ENCODE measurements around the gene GRIK2. TPM values are rescaled to one million over a fixed set of nuclear protein-coding genes. Genes with fewer than 3 reads are reported as not detected.

Gene GRIK2
- polyA plus RNA-seq, 3 donors: 12.9 to 16.8 (median 14.2) TPM

DNA sequence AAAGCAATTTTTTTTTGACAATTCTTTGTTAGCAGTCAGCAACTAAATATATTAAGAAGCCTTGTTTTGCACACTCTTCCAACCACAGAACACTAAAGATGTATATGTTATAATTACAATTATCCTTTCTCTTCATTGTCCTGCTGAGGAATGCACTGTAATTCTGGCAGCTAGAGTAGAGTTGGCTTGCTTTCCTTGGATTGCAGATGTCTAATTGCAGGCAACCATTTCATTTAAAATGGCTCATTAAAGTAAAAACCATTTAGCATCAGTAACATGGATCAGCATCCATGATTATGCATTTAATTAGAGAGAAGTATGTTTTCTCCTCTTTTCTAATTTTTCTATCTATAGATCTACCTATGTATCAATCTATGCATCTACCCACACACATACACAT is 335.4 kb downstream of the GRIK2 start:
- no peak for DNase-seq (ENCODE audit: extremely low read depth in 1 of 11, low read depth in 9 of 11, low spot score in 4 of 11)

DNA sequence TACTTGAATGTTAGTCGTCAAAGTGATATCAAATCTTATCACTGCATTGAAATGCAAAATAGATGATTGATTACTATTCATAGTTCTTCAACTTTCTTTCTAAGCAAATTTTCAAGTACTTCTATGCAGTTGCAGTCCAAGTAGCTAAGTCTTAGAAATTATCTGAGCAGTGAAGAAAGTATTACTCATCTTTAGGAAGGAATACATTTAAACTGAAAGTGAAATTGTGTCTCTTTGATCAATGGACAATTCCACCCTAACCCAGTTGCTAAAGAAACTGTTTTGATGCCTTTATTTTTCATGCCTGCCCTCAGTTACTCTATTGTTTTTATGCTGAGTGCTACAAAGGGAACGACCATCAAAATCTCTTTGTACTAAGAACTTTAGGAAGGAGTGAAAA is 337.4 kb downstream of the GRIK2 start:
- DNase-seq (ENCODE audit: extremely low read depth in 1 of 11, low read depth in 9 of 11, low spot score in 4 of 11): no peak

DNA sequence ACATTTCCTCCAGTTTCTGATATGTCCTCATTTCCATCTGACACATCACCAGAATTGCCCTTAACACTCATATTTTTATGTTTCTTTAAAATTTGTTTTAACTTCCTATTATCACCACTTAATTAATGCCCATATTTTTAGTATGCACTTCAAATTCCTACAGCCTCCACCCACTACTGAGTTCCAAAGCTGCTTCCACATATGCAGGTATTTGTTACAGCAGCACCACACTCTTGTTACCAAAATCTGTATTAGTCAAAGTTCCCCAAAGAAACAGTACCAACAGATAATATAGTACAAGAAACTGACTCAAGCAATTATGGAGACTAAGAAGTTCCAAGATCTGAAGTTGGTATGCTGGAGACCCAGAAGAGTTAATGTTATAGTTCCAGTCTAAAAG is 340.4 kb downstream of the GRIK2 start:
- no peak for DNase-seq (ENCODE audit: extremely low read depth in 1 of 11, low read depth in 9 of 11, low spot score in 4 of 11)

DNA sequence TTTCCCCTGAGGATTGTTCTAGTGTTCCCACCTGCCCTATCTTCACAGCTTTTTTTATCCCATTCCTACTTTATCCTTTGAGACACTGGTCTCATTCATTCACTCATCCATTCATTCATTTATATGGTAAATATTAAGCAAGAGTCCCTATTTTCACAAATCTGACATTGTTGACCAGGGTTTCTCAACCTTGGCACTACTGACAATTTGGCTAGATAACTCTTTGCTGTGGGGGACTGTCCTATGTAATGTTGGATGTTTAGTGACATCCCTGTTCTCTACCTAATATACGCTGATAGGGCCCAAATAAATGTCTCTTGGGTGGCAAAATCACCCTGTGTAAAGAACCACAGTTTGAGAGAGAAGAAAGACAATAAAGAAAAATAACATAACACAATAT is 345.0 kb downstream of the GRIK2 start:
- no peak for DNase-seq (ENCODE audit: extremely low read depth in 1 of 11, low read depth in 9 of 11, low spot score in 4 of 11)

DNA sequence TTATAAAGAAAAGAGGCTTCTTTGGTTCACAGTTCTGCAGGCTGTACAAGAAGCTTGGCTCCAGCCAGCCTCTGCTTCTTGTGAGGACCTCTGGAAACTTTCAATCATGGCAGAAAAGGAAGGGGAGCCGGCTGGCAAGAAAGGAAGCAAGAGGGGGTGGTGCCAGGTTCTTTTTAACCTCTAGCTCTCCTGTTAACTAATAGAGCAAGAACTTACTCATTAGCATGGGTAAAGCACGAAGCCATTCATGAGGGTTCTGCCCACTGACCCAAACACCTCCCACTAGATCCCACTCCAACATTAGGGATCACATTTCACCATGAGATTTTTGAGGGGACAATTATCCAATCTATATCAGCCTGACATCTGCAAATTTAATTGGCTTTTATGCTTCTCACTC is 347.1 kb downstream of the GRIK2 start:
- DNase-seq (ENCODE audit: extremely low read depth in 1 of 11, low read depth in 9 of 11, low spot score in 4 of 11): no peak

DNA sequence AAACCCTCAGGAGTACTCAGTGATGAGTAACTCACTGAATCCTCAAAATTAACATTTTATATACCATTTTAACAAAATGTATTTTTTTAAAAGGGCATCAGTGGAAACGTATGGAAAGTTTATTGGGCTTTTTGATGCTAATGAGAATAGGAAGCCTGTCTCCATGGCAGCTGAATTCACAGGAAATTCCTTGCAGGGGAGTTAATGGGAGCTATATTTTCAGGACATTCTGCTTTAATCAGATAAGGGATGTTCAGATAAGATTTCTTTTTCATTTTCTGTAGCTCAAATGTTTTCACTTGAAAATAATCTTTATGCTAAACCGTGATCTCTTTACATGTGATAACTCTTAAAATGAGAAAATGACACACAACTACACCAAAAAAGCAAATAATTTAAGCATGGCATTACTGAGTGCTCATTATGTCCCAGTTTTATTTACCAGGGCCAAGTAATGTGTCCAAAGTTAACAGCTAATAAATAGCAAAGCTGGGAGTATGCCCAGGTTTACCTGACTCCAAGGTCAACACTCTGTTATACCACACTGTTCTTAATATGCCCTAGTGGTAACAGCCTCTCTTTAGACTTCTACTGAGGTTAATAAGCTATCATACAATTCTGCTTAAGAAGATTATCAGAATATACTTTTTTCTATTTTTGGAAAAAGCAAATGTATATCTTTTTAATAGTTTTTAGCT is 348.1 kb downstream of the GRIK2 start:
- no peak for DNase-seq (ENCODE audit: extremely low read depth in 1 of 11, low read depth in 9 of 11, low spot score in 4 of 11)

DNA sequence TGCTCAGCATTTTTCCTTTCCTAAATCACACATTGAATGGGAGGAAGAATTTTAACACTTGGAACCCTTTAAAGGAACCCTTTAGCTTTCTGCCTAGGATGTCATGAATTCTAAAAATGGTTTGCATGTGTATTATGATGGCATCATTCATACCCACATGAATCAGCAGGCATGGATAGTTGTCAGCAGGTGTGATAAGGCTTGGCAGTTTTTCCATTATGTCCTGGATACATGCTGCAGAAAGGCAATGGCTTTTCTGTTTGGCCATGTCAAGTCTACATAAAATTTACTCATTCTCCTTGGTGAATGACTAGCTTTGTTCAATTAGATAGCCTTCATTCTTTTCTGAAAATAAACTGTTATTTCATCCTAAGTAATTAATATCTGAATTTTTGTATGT is 353.7 kb downstream of the GRIK2 start:
- no peak for DNase-seq (ENCODE audit: extremely low read depth in 1 of 11, low read depth in 9 of 11, low spot score in 4 of 11)

DNA sequence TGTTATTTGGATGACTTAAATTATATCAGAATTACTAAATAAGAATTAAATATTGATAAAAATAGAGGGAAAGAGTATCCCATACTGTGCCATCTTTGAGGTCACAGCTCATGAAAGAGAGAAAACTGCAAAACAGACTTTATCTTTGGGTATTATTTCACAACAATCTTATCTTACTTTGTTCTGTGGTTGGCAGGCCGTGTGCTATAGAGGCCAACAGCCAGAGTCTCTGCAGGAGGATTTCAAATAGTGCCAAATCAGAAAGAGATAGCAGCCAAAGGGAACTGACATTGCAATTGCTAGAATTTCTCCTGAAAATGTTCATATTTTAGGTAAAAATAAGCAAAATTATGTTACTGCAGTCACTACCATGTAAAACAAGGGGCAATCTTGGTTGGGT is 354.2 kb downstream of the GRIK2 start:
- DNase-seq (ENCODE audit: extremely low read depth in 1 of 11, low read depth in 9 of 11, low spot score in 4 of 11): no peak

DNA sequence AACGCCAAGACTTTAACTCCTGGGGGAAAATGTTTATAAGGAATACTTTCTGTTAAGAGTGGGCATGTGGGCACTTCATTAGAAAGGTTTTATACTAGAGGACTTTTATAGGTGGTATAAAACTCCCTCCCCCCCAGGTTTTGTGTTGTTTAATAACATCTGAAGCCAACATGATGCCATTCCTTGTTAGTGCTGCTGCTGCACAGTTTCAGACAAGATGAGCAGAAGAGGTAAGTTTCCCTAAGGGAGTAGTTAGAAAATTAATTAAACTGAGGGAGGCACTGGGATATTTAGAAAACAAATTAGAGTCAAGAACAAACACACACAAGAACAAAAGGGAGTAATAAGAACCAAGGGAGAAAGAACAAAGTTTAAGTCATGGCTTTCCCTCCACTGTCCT is 362.4 kb downstream of the GRIK2 start:
- DNase-seq (ENCODE audit: extremely low read depth in 1 of 11, low read depth in 9 of 11, low spot score in 4 of 11): peak in 1 of 11 donors; percentile 15

DNA sequence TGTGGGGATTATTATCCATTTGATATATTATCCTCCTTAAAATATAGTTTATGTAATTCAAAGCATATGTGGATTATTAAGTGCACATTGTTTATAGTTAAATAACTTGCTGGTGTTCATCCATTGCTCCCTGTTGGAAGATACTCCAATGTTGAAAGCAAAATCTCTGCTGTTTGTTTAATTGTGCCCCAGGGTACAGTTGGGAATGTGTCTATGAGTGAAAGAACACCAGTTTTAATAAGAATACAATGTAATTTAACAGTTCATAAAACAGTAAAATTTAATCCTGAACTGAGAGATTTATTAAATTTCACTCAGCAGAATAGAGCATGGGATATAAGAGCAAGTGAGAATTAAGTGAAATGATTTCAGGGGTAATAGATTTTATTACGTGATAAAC is 364.9 kb downstream of the GRIK2 start:
- no peak for DNase-seq (ENCODE audit: extremely low read depth in 1 of 11, low read depth in 9 of 11, low spot score in 4 of 11)

DNA sequence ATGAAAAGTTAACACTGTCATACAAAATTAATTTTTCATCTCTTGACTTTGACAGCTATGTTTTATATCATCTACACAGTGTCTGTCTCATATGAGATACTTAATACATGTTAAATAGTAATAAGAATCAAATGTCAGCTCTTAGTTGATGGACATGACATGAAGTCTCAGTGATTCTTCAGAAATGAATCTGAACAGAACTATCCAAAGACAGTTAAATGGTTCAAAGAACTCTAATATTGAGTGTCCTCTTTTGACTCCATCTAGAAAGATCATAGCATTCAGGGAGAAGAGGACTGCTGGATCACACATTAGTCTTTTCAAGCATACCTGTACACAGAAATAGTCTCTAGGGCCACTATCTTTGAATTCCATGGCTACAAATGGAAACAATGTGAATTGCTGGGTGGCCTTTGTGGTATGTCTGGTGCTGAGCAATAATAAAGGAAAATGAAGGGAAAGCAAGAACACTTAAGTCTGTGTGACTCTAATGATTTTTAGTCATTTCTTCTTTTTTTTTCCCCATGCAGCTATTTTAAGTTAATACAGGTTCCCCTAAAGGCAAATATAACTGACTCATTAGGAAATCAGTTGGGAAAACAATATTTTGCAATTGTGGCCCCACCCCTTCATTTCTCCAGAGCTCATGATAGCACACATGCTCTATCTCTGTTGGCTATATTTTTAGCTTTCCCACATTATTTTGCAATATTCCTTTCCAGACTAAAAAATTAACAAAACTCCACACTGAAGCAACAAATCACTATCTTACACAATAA is 367.5 kb downstream of the GRIK2 start:
- no peak for DNase-seq (ENCODE audit: extremely low read depth in 1 of 11, low read depth in 9 of 11, low spot score in 4 of 11)

DNA sequence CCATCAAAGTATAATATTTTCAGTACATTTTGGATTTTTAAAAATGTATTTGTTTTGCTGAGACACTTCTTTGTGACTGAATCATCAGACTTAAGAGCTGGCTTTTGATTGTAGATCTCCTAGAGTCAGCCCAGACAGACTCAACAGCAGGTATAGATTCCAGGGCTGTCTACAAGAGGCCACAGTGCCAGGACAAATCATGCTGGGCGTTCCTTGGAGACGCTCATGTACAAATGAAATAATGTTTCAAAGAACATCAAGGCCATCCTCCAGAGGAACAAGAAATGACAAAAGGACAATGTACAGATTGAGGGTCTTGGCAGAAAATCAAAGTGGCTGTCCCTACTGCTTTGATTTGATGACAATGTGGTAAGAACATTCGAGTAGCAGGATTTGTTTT is 369.3 kb downstream of the GRIK2 start:
- no peak for DNase-seq (ENCODE audit: extremely low read depth in 1 of 11, low read depth in 9 of 11, low spot score in 4 of 11)

DNA sequence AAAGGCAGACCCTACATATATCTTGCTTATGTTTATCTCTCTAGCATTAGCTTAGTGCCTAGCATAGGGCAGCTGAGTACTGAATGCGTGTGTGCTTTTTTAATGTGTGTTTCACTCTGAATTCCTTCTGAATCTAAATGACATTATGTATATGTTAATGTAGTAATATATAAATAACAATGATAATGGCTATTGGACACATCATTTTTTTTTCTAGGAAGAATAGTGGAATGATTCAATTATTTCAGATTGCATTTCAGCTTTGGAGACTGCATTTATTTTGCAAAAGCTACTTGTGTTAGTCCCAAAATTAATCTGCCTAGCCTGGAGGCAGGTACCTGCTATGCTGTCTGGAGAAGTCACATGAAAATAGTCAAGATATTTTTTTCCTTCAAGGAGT is 371.8 kb downstream of the GRIK2 start:
- DNase-seq (ENCODE audit: extremely low read depth in 1 of 11, low read depth in 9 of 11, low spot score in 4 of 11): no peak

DNA sequence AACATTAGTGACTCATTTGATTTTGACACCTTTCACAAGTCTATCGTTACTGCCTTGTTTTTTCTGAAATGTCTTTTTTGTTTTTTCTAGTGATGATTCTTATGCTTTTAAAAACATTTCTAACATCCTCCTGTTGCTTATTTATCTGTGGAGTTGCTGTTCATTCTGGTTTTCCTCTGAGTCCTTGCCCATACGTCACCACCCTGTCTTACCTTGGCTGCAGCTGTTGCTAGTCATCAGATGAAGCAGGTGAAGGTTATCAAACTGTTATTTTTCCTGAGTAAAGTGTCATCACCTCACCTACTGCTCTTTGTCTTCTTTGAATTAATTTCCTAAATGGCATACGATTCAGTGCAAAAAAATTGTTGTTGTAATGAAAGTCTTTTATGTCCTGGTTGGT is 376.6 kb downstream of the GRIK2 start:
- no peak for DNase-seq (ENCODE audit: extremely low read depth in 1 of 11, low read depth in 9 of 11, low spot score in 4 of 11)

DNA sequence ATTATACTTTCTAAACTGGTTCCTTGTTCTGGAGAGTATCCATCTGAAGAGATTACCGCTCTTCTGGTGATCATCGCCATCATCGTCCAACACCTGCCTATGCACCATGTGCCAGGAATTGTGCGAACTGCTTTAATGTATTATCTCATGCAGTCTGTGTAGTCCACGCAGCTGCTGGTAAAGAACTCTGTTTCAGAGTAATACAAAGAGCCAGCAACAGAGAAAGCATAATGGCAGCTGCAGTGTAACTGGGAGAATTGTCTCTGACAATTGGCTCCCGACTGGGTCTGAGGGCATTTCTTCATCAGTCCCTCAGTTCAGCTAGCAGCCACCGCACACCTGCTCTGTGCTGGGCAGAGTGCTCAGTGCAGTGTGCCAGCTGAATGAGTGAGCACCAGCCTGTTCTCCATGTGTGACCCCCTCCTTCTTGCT is 383.4 kb downstream of the GRIK2 start:
- DNase-seq (ENCODE audit: extremely low read depth in 1 of 11, low read depth in 9 of 11, low spot score in 4 of 11): no peak

DNA sequence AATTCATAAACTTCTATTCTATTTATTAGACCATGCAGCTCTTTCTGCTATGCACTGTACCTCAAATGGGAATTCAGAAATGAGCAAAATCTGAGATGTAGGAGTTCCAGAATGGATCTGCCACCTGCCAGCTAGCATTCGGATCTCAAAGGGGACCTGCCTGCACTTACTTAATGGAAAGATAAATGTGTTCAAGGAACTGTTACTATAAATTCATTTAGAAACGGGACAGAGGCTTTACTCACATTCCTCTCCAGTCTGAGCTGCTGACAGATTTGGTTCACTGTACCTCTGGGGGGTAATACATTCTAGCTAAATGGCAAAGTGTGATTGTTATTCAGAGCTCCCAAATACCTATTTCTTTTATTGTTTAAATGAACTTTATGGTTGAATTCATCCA is 384.1 kb downstream of the GRIK2 start:
- DNase-seq (ENCODE audit: extremely low read depth in 1 of 11, low read depth in 9 of 11, low spot score in 4 of 11): no peak

DNA sequence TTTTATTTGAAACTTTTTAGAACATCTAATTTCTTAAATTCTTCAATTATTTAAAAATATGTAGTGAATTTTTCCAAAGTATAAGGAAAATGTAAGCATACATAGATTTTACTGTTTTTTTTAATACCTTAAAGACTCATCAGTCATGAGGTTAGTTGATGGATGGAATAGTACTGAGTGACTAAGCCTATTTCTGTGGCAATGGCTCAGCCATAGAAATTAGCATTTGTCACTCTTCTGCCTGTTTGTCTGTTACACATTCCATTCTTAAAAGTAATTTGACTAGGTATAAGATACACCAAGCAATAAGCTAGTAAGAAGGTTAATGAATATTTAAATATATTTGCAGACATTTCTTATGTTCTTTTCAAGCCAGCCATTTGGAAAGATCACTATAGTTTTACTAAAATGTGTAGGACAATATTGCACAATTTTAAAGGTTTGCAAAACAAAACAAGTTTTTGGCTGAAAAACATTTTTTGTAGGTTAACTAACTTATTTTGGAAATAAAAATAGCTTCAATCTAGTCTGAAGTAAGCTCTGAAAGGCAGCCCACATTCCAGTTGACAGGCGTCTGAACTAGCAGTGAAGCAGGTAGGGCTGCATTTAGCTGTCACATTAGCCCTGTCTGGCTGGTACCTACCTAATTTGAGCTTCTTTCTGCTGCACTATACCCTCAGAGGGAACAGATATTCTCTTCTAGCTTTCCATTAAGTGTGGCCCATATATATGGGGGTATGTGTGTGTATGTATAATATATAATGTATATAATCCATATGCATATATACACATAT is 385.7 kb downstream of the GRIK2 start:
- no peak for DNase-seq (ENCODE audit: extremely low read depth in 1 of 11, low read depth in 9 of 11, low spot score in 4 of 11)

DNA sequence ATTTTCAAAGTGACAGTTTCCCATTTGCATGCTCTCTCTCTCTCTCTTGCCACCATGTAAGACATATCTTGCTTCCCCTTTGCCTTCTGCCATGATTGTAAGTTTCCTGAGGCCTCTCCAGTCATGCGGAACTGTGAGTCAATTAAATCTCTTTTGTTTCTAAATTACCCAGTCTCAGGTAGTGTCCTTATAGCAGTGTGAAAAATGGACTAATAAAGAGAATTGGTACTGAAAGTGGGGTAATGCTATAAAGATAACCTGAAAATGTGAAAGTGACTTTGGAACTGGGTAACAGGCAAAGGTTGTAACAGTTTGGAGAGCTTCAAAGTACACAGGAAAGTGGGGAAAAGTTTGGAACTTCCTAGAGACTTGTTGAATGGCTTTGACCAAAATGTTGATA is 389.8 kb downstream of the GRIK2 start:
- DNase-seq (ENCODE audit: extremely low read depth in 1 of 11, low read depth in 9 of 11, low spot score in 4 of 11): no peak

DNA sequence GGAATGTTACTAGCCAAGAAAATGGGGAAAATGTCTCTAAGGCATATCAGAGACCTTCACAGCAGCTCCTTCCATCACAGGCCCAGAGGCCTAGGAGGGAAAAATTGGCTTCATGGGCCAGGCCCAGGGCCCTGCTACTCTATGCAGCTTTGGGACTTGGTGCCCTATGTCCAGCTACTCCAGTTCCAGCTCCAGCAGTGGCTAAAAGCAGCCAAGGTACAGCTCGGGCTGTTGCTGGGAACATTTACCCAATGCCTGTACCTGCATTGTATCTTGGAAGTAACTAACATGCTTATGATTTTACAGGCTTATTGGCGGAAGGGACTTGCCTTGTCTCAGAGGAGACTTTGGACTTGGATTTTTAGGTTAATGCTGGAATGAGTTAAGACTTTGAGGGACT is 390.6 kb downstream of the GRIK2 start:
- DNase-seq (ENCODE audit: extremely low read depth in 1 of 11, low read depth in 9 of 11, low spot score in 4 of 11): no peak

DNA sequence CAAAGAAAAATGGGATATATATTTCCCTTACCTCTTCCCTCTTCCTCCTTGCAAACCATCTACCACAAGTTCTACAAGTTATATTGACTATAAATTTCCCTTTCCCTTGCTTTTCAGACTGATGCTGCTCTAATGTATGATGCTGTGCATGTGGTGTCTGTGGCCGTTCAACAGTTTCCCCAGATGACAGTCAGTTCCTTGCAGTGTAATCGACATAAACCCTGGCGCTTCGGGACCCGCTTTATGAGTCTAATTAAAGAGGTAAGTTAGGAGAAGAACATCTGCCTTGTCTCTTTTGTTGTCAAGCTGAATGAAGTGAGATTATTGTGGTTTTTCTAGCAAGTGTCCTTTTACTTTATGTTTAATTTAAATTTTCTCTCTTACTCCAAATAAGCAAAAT is 406.0 kb downstream of the GRIK2 start:
- no peak for DNase-seq (ENCODE audit: extremely low read depth in 1 of 11, low read depth in 9 of 11, low spot score in 4 of 11)

Data from renal cortex interstitium (tissue), 11 donors.